ENCODE results near the gene ADAMTSL3.

GRCh38 chr15:83794209-83794608 lies 140.3 kb downstream of the ADAMTSL3 start:
- no peak for TF ChIP-seq CTCF (IDR thresholded peaks at IDR 0.05)
- no peak for TF ChIP-seq EP300 (IDR thresholded peaks at IDR 0.05)
- no peak for TF ChIP-seq POLR2A (IDR thresholded peaks at IDR 0.05)
